Measurements from ENCODE around the gene BMERB1.

BMERB1 gene

GRCh38 chr16:15526097-15526496 lies 91.7 kb downstream of the BMERB1 start:
- H3K27me3 ChIP-seq (ENCODE audit: control insufficient read depth, insufficient read depth, low read length): no peaks in the 10 kb centered on the region

GRCh38 chr16:15526731-15527130 lies 92.3 kb downstream of the BMERB1 start:
- Histone ChIP-seq H3K36me3 (ENCODE audit: control insufficient read depth, insufficient read depth, low read length) (no peaks in the 10 kb centered on the region), H3K27me3 (ENCODE audit: control insufficient read depth, insufficient read depth, low read length) (no peaks in the 10 kb centered on the region), H3K27ac (ENCODE audit: low read depth, low read length) (no peak overlapping the region), H3K9ac (ENCODE audit: low read length) (no peak overlapping the region), H3K4me1 (ENCODE audit: control insufficient read depth, insufficient read depth, low read length) (peaks cover 4% of the 10 kb centered on the region), H3K4me3 (ENCODE audit: low read length) (no peak overlapping the region)

More at GRCh38 chr16:15526097-15526496, 91.7 kb downstream of the BMERB1 start:
- Histone ChIP-seq H3K36me3 (ENCODE audit: control insufficient read depth, insufficient read depth, low read length) (no peaks in the 10 kb centered on the region), H3K4me1 (ENCODE audit: control insufficient read depth, insufficient read depth, low read length) (peaks cover 11% of the 10 kb centered on the region), H3K27ac (ENCODE audit: low read depth, low read length) (no peak overlapping the region), H3K4me3 (ENCODE audit: low read length) (no peak overlapping the region), H3K9ac (ENCODE audit: low read length) (no peak overlapping the region)

- no peak overlapping the region for H3K9ac ChIP-seq (ENCODE audit: low read length)
- H3K4me1 ChIP-seq (ENCODE audit: control insufficient read depth, insufficient read depth, low read length): no peaks in the 10 kb centered on the region
Observed at GRCh38 chr16:15529673-15530072, 95.3 kb downstream of the BMERB1 start.

GRCh38 chr16:15530085-15530484 lies 95.7 kb downstream of the BMERB1 start:
- no peak overlapping the region for H3K9ac ChIP-seq (ENCODE audit: low read length)
- H3K36me3 ChIP-seq (ENCODE audit: control insufficient read depth, insufficient read depth, low read length): no peaks in the 10 kb centered on the region
- H3K27me3 ChIP-seq (ENCODE audit: control insufficient read depth, insufficient read depth, low read length): no peaks in the 10 kb centered on the region
- H3K27ac ChIP-seq (ENCODE audit: low read depth, low read length): no peak overlapping the region
- no peak overlapping the region for H3K4me3 ChIP-seq (ENCODE audit: low read length)
- H3K4me1 ChIP-seq (ENCODE audit: control insufficient read depth, insufficient read depth, low read length): no peaks in the 10 kb centered on the region

More at GRCh38 chr16:15529673-15530072, 95.3 kb downstream of the BMERB1 start:
- H3K36me3 ChIP-seq (ENCODE audit: control insufficient read depth, insufficient read depth, low read length): no peaks in the 10 kb centered on the region
- H3K27me3 ChIP-seq (ENCODE audit: control insufficient read depth, insufficient read depth, low read length): no peaks in the 10 kb centered on the region
- no peak overlapping the region for H3K27ac ChIP-seq (ENCODE audit: low read depth, low read length)
- H3K4me3 ChIP-seq (ENCODE audit: low read length): no peak overlapping the region

- H3K27me3 ChIP-seq (ENCODE audit: control insufficient read depth, insufficient read depth, low read length): no peaks in the 10 kb centered on the region
- no peak overlapping the region for H3K27ac ChIP-seq (ENCODE audit: low read depth, low read length)
- no peaks in the 10 kb centered on the region for H3K36me3 ChIP-seq (ENCODE audit: control insufficient read depth, insufficient read depth, low read length)
- H3K4me1 ChIP-seq (ENCODE audit: control insufficient read depth, insufficient read depth, low read length): no peaks in the 10 kb centered on the region
- no peak overlapping the region for H3K9ac ChIP-seq (ENCODE audit: low read length)
- H3K4me3 ChIP-seq (ENCODE audit: low read length): no peak overlapping the region
Observed at GRCh38 chr16:15532825-15533224, 98.4 kb downstream of the BMERB1 start.

GRCh38 chr16:15533386-15533785 lies 99.0 kb downstream of the BMERB1 start:
- Histone ChIP-seq H3K36me3 (ENCODE audit: control insufficient read depth, insufficient read depth, low read length) (no peaks in the 10 kb centered on the region), H3K4me1 (ENCODE audit: control insufficient read depth, insufficient read depth, low read length) (no peaks in the 10 kb centered on the region), H3K9ac (ENCODE audit: low read length) (no peak overlapping the region)

GRCh38 chr16:15535772-15536171 lies 101.4 kb downstream of the BMERB1 start:
- H3K36me3 ChIP-seq (ENCODE audit: control insufficient read depth, insufficient read depth, low read length): no peaks in the 10 kb centered on the region
- H3K27ac ChIP-seq (ENCODE audit: low read depth, low read length): no peak overlapping the region
- H3K4me3 ChIP-seq (ENCODE audit: low read length): no peak overlapping the region
- no peaks in the 10 kb centered on the region for H3K27me3 ChIP-seq (ENCODE audit: control insufficient read depth, insufficient read depth, low read length)
- H3K9ac ChIP-seq (ENCODE audit: low read length): no peak overlapping the region
- no peaks in the 10 kb centered on the region for H3K4me1 ChIP-seq (ENCODE audit: control insufficient read depth, insufficient read depth, low read length)

More at GRCh38 chr16:15533386-15533785, 99.0 kb downstream of the BMERB1 start:
- no peak overlapping the region for H3K4me3 ChIP-seq (ENCODE audit: low read length)
- no peak overlapping the region for H3K27ac ChIP-seq (ENCODE audit: low read depth, low read length)
- no peaks in the 10 kb centered on the region for H3K27me3 ChIP-seq (ENCODE audit: control insufficient read depth, insufficient read depth, low read length)

GRCh38 chr16:15536843-15537242 lies 102.5 kb downstream of the BMERB1 start:
- no peaks in the 10 kb centered on the region for H3K4me1 ChIP-seq (ENCODE audit: control insufficient read depth, insufficient read depth, low read length)
- H3K36me3 ChIP-seq (ENCODE audit: control insufficient read depth, insufficient read depth, low read length): no peaks in the 10 kb centered on the region
- H3K9ac ChIP-seq (ENCODE audit: low read length): no peak overlapping the region
- H3K4me3 ChIP-seq (ENCODE audit: low read length): no peak overlapping the region
- no peaks in the 10 kb centered on the region for H3K27me3 ChIP-seq (ENCODE audit: control insufficient read depth, insufficient read depth, low read length)
- no peak overlapping the region for H3K27ac ChIP-seq (ENCODE audit: low read depth, low read length)

GRCh38 chr16:15538507-15538906 lies 104.1 kb downstream of the BMERB1 start:
- Histone ChIP-seq H3K4me1 (ENCODE audit: control insufficient read depth, insufficient read depth, low read length) (no peaks in the 10 kb centered on the region), H3K4me3 (ENCODE audit: low read length) (no peak overlapping the region), H3K27me3 (ENCODE audit: control insufficient read depth, insufficient read depth, low read length) (no peaks in the 10 kb centered on the region), H3K36me3 (ENCODE audit: control insufficient read depth, insufficient read depth, low read length) (no peaks in the 10 kb centered on the region), H3K27ac (ENCODE audit: low read depth, low read length) (no peak overlapping the region), H3K9ac (ENCODE audit: low read length) (no peak overlapping the region)

GRCh38 chr16:15539197-15539596 lies 104.8 kb downstream of the BMERB1 start:
- Histone ChIP-seq H3K27ac (ENCODE audit: low read depth, low read length) (no peak overlapping the region), H3K27me3 (ENCODE audit: control insufficient read depth, insufficient read depth, low read length) (no peaks in the 10 kb centered on the region), H3K36me3 (ENCODE audit: control insufficient read depth, insufficient read depth, low read length) (no peaks in the 10 kb centered on the region), H3K4me1 (ENCODE audit: control insufficient read depth, insufficient read depth, low read length) (peaks cover 5% of the 10 kb centered on the region), H3K9ac (ENCODE audit: low read length) (no peak overlapping the region), H3K4me3 (ENCODE audit: low read length) (no peak overlapping the region)

GRCh38 chr16:15542261-15542660 lies 107.9 kb downstream of the BMERB1 start:
- Histone ChIP-seq H3K36me3 (ENCODE audit: control insufficient read depth, insufficient read depth, low read length) (no peaks in the 10 kb centered on the region), H3K27ac (ENCODE audit: low read depth, low read length) (no peak overlapping the region), H3K4me3 (ENCODE audit: low read length) (no peak overlapping the region), H3K9ac (ENCODE audit: low read length) (no peak overlapping the region), H3K4me1 (ENCODE audit: control insufficient read depth, insufficient read depth, low read length) (peaks cover 9% of the 10 kb centered on the region), H3K27me3 (ENCODE audit: control insufficient read depth, insufficient read depth, low read length) (no peaks in the 10 kb centered on the region)

GRCh38 chr16:15542734-15543347 lies 108.5 kb downstream of the BMERB1 start:
- Histone ChIP-seq H3K27me3 (ENCODE audit: control insufficient read depth, insufficient read depth, low read length) (no peaks in the 10 kb centered on the region), H3K36me3 (ENCODE audit: control insufficient read depth, insufficient read depth, low read length) (no peaks in the 10 kb centered on the region), H3K4me3 (ENCODE audit: low read length) (no peak overlapping the region), H3K4me1 (ENCODE audit: control insufficient read depth, insufficient read depth, low read length) (peaks cover 9% of the 10 kb centered on the region), H3K9ac (ENCODE audit: low read length) (no peak overlapping the region), H3K27ac (ENCODE audit: low read depth, low read length) (no peak overlapping the region)

GRCh38 chr16:15544405-15544804 lies 110.0 kb downstream of the BMERB1 start:
- H3K36me3 ChIP-seq (ENCODE audit: control insufficient read depth, insufficient read depth, low read length): no peaks in the 10 kb centered on the region
- no peaks in the 10 kb centered on the region for H3K27me3 ChIP-seq (ENCODE audit: control insufficient read depth, insufficient read depth, low read length)
- peaks cover 9% of the 10 kb centered on the region for H3K4me1 ChIP-seq (ENCODE audit: control insufficient read depth, insufficient read depth, low read length)
- peak overlapping the region; percentile 23 for H3K27ac ChIP-seq (ENCODE audit: low read depth, low read length)
- H3K9ac ChIP-seq (ENCODE audit: low read length): no peak overlapping the region
- no peak overlapping the region for H3K4me3 ChIP-seq (ENCODE audit: low read length)
